ENCODE data around the gene NXPH4. TPM values are rescaled to one million over a fixed set of nuclear protein-coding genes. Genes with fewer than 3 reads are reported as not detected.

The NXPH4 gene
- total and polyA plus RNA-seq, 10 of the 15 experiments (the other 5 are each of a cell fraction or from before 2014, with no cell fraction given), result 0.03 to 0.26 TPM; not detected in 8

- no peak for FAIRE-seq
- ChIA-PET SMC1A (ENCODE audit: uncharacterized antibody, unreplicated experiment) (interaction anchor here (1.0 to 9.5 kb wide), 3 partner anchors 189 to 198 kb away, joined by 4 to 134 read pairs (median 11); partner anchors contain the start of gene INHBE), RAD21 (ENCODE audit: unreplicated experiment) (interaction anchor here (2.9 kb wide), 1 partner anchor 192 kb away, joined by 20 read pairs; no protein-coding TSS in a partner anchor), CTCF (interaction anchor here (0.9 to 9.4 kb wide), 5 partner anchors 17 to 194 kb away, joined by 3 to 210 read pairs (median 15); partner anchors contain the start of gene INHBE), POLR2A (interaction anchor here (0.6 kb wide), 1 partner anchor 239 kb away, joined by 4 read pairs; no protein-coding TSS in a partner anchor)
- H3K9me3 ChIP-seq (replicated peaks; ENCODE audit: control insufficient read depth, insufficient read depth, low read length), result no peaks in the 10 kb centered on the region
- in situ Hi-C loops (cut with MboI) (loop anchor here (5.0 kb wide), 1 partner anchor 197 kb away; the partner anchor contains the start of genes GLI1 and INHBE), intact Hi-C loops (cut with micrococcal nuclease; ENCODE audit: unreplicated experiment) (no loop called here)
- no peak for ATAC-seq
- no peak overlapping the region for H3K4me2 ChIP-seq (ENCODE audit: control insufficient read depth, insufficient read depth)
- H3K36me3 ChIP-seq (ENCODE audit: control insufficient read depth in 2 of 2, insufficient read depth in 2 of 2, low read length in 1 of 2), result peaks cover 0 to 7% of the 10 kb centered on the region in 2 experiments; a peak in 3 of 4 replicates
- no peak overlapping the region for H2AFZ ChIP-seq (ENCODE audit: control insufficient read depth, low read depth, low read length)
- no peaks in the 10 kb centered on the region for H4K20me1 ChIP-seq (ENCODE audit: control insufficient read depth, insufficient read depth)
- WGBS (ENCODE audit: insufficient coverage, insufficient replicate concordance, low lambda C conversion rate, missing lambda C conversion rate), result 89% methylated on average over 4 of the region's 4 CpGs
- no peak overlapping the region for H3K4me3 ChIP-seq
- no peak overlapping the region for H3K27ac ChIP-seq (ENCODE audit: control insufficient read depth, insufficient read depth)
- no TSS peak for BruUV-seq (replicated peaks)
- no peak overlapping the region for H3K9ac ChIP-seq (ENCODE audit: control insufficient read depth, insufficient read depth, low read length)
- no peak for DNase-seq (ENCODE audit: low read depth, low spot score)
- no peaks in the 10 kb centered on the region for H3K27me3 ChIP-seq (replicated peaks in 1 of 2; ENCODE audit: control insufficient read depth in 2 of 2, insufficient read depth in 2 of 2, low read length in 1 of 2)
- no peaks in the 10 kb centered on the region for H3K79me2 ChIP-seq (ENCODE audit: control insufficient read depth, insufficient read depth, low read length)
- no peaks in the 10 kb centered on the region for H3K4me1 ChIP-seq (ENCODE audit: control insufficient read depth, insufficient read depth, low read length)
- TF ChIP-seq E4F1 (IDR thresholded peaks at IDR 0.05; ENCODE audit: borderline replicate concordance, partially characterized antibody) (no peak), PRDM15 (CRISPR knock-in tag; IDR thresholded peaks at IDR 0.05) (no peak), TCF7 (IDR thresholded peaks at IDR 0.05; ENCODE audit: borderline replicate concordance) (no peak), BMI1 (IDR thresholded peaks at IDR 0.05; ENCODE audit: borderline replicate concordance) (no peak), BCL3 (IDR thresholded peaks at IDR 0.05; ENCODE audit: borderline replicate concordance, insufficient read depth, low read depth, low read length, poor library complexity, severe bottlenecking) (no peak), RFX5 (IDR thresholded peaks at IDR 0.05; ENCODE audit: low read depth, low read length) (no peak), CHD4 (IDR thresholded peaks at IDR 0.05) (no peak), EZH2 (IDR thresholded peaks at IDR 0.05; ENCODE audit: borderline replicate concordance, control insufficient read depth, low read depth, low read length) (no peak), EGR1 (IDR thresholded peaks at IDR 0.05; ENCODE audit: borderline replicate concordance in 1 of 2, low read depth in 2 of 2, low read length in 2 of 2) (no peak), RB1 (IDR thresholded peaks at IDR 0.05; ENCODE audit: borderline replicate concordance) (no peak), BRCA1 (IDR thresholded peaks at IDR 0.05; ENCODE audit: low read depth, low read length) (no peak), ATF3 (IDR thresholded peaks at IDR 0.05; ENCODE audit: borderline replicate concordance, extremely low read depth, low read depth, low read length) (no peak), ETV6 (conservative IDR thresholded peaks at IDR 0.05 in 1 of 2, IDR thresholded peaks at IDR 0.05 in 1 of 2; ENCODE audit: borderline replicate concordance in 1 of 2, low read depth in 1 of 2) (no peak), ZNF217 (IDR thresholded peaks at IDR 0.05) (no peak), EED (IDR thresholded peaks at IDR 0.05; ENCODE audit: low read depth) (no peak), STAT3 (IDR thresholded peaks at IDR 0.05; ENCODE audit: low read depth, low read length) (no peak)
Observed at GRCh38 chr12:57260366-57260765, 43.8 kb downstream of the NXPH4 start.
